Vagina (tissue), 2 donors: ENCODE results near the gene SLC39A11.

Experiments used
- CTCF ChIP-seq, 3 experiments: fragments of 450-650 bp in 2 of 3; fragments of 200-600 bp in 1 of 3; sonication (generic) in 1 of 3; IDR thresholded peaks; one replicate each; pipeline ENCODE4 v1.5.1; 2017 to 2019; ENCODE audit warnings: antibody characterized with exemption in 3 of 3, mild to moderate bottlenecking in 2 of 3, moderate library complexity in 2 of 3
- POLR2AphosphoS5 ChIP-seq, 2 donors: sonication (generic); formaldehyde crosslinking; IDR thresholded peaks; one replicate each; pipeline ENCODE4 v1.9.0; 2017; ENCODE audit warnings: antibody characterized with exemption in 2 of 2, mild to moderate bottlenecking in 2 of 2, low read depth in 1 of 2; ENCODE audit not compliant: insufficient read depth in 1 of 2

GRCh38 chr17:73107191-73107590, 14.7 kb upstream of the SLC39A11 start:
- TF ChIP-seq POLR2AphosphoS5 (IDR thresholded peaks at IDR 0.05; ENCODE audit: insufficient read depth in 1 of 2, low read depth in 1 of 2) = no peak
- TF ChIP-seq CTCF (IDR thresholded peaks at IDR 0.05) = no peak
